Ishikawa (cell line): ENCODE data around the gene EMC8.

Experiments
- CEBPB ChIP-seq: IDR thresholded peaks from 2 replicates; pipeline ENCODE4 v1.6.1; 2012
- EGR1 ChIP-seq: IDR thresholded peaks from 2 replicates; pipeline ENCODE4 v1.6.1; 2012
- EP300 ChIP-seq: IDR thresholded peaks from 2 replicates; pipeline ENCODE4 v1.6.1; 2012; ENCODE audit warnings: borderline replicate concordance
- MAX ChIP-seq: IDR thresholded peaks from 2 replicates; pipeline ENCODE4 v1.6.1; 2012
- NFIC ChIP-seq: IDR thresholded peaks from 2 replicates; pipeline ENCODE4 v1.6.1; 2012
- TAF1 ChIP-seq: IDR thresholded peaks from 2 replicates; pipeline ENCODE4 v1.6.1; 2012; ENCODE audit warnings: low read depth, mild to moderate bottlenecking
- USF1 ChIP-seq: IDR thresholded peaks from 2 replicates; pipeline ENCODE4 v1.6.1; 2012
- YY1 ChIP-seq: IDR thresholded peaks from 2 replicates; pipeline ENCODE4 v1.6.1; 2012; ENCODE audit warnings: low read depth
- TF ChIP-seq, protein P1 (sequence below): IDR thresholded peaks from 2 replicates; pipeline ENCODE4 v1.6.1; 2012; ENCODE audit warnings: low read depth, mild to moderate bottlenecking

DNA sequence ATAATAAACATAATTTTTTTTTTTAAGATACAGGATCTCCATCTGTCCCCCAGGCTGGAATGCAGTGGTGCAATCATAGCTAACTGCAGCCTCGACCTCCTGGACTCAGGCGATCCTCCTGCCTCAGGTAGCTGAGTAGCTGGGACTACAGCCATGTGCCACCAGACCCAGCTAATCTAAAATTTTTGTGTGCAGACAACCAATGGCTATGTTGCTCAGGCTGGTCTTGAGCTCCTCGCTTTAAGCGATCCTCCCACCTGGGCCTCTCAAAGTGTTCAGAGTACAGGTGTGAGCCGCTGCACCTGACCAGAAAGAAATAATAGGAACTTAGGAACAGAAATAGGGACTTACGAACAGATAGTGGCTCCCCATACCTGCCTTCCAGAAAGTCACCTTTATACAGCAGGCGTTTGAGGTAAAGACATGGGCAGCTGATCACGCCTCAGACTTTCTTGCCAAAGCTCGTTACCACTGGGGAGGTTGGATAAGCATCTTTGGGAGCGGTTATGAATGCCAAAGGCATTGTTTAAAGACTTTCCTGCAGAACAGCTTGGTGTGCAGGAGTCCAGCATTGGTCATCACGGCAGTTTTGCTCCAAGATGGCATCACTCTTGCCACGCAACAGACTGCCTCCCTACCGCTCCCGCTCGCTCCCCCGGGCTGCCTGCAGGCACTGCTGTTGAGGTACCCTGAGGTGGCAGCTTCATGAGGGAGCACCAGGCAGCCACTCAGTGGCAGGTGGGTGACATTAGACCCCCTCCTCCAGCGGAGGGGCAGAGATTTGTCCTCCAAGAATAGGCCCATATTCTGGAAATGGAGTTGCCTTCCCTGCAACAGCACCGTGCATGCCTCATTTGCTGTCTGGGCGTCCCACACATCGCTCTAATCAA is 13.7 kb upstream of the EMC8 start:
- TF ChIP-seq MAX = no peak
- TF ChIP-seq EP300 = no peak
- no peak for TF ChIP-seq NFIC
- no peak for TF ChIP-seq YY1
- TF ChIP-seq, protein P1, sequence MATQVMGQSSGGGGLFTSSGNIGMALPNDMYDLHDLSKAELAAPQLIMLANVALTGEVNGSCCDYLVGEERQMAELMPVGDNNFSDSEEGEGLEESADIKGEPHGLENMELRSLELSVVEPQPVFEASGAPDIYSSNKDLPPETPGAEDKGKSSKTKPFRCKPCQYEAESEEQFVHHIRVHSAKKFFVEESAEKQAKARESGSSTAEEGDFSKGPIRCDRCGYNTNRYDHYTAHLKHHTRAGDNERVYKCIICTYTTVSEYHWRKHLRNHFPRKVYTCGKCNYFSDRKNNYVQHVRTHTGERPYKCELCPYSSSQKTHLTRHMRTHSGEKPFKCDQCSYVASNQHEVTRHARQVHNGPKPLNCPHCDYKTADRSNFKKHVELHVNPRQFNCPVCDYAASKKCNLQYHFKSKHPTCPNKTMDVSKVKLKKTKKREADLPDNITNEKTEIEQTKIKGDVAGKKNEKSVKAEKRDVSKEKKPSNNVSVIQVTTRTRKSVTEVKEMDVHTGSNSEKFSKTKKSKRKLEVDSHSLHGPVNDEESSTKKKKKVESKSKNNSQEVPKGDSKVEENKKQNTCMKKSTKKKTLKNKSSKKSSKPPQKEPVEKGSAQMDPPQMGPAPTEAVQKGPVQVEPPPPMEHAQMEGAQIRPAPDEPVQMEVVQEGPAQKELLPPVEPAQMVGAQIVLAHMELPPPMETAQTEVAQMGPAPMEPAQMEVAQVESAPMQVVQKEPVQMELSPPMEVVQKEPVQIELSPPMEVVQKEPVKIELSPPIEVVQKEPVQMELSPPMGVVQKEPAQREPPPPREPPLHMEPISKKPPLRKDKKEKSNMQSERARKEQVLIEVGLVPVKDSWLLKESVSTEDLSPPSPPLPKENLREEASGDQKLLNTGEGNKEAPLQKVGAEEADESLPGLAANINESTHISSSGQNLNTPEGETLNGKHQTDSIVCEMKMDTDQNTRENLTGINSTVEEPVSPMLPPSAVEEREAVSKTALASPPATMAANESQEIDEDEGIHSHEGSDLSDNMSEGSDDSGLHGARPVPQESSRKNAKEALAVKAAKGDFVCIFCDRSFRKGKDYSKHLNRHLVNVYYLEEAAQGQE = no peak
- no peak for TF ChIP-seq TAF1
- no peak for TF ChIP-seq CEBPB
- TF ChIP-seq USF1 = no peak
- no peak for TF ChIP-seq EGR1
